Measurements from ENCODE around the gene NTNG2. TPM values are rescaled to one million over a fixed set of nuclear protein-coding genes. Genes with fewer than 3 reads are reported as not detected.

Gene NTNG2
- polyA plus RNA-seq, 1 donor, result 0.18 TPM

- DNase-seq, result no peak
Measured at GRCh38 chr9:132201780-132202703, 40.2 kb downstream of the NTNG2 start.

- DNase-seq, result no peak
Measured at GRCh38 chr9:132204883-132205282, 43.0 kb downstream of the NTNG2 start.

DNA sequence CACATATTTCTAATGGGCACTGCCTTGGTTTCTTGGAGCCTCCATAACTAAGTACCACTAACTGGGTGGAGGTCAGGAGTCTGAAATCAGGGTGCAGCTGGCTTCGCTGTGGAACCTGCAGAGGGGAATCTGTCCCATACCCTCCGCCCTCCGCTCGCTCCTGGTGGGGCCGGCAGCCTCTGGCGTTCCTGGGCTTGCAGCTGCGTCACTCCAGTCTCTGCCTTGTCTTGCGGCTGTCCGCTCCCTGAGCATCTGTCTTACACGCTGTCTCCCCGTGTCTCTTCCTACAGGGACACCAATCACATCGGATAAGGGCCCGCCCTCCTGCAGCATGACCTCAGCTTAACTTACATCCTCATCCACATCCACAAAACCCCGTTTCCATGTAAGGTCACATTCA, 45.4 kb downstream of the NTNG2 start:
- no peak for DNase-seq

- DNase-seq, result no peak
Measured at GRCh38 chr9:132207839-132208615, 46.2 kb downstream of the NTNG2 start.

- no peak for DNase-seq
Measured at GRCh38 chr9:132209228-132209627, 47.4 kb downstream of the NTNG2 start.

DNA sequence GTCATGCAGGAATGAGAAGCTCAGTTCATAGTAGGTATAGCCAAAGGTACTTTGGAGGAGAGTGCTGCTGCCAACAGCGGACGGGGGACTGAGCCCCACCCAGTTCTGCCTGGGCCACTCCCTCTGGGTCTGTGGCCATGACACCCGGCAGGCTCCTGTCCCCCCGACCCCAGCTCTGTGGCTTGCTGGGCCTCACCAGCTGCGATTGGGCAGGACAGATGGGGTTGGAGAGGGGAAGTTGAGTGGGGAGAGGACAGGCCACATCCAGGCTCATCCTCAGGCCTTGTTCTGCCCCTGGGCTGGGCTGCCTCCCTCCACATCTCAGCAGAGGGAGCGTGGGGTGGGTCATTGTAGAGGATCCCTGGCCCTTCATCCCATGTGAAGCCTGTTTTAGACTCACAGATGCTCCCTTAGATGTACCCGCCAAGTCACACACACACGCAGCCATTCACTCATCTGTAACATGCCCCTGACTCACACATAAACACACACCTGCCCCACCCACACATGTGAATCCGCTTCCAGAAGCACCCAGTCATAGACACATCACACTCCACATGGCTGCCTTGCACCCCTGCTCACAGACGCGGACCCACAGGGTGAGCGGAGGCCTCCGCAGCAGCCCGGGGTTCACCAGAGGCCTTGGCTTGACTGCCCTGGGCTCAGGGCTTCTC, 48.8 kb downstream of the NTNG2 start:
- no peak for DNase-seq

GRCh38 chr9:132211570-132211969, 49.7 kb downstream of the NTNG2 start:
- no peak for DNase-seq

GRCh38 chr9:132214027-132214622, 52.3 kb downstream of the NTNG2 start:
- DNase-seq, result peak; percentile 57

GRCh38 chr9:132216861-132217619, 55.2 kb downstream of the NTNG2 start:
- no peak for DNase-seq

- DNase-seq, result no peak
Measured at GRCh38 chr9:132218208-132218607, 56.4 kb downstream of the NTNG2 start.

- no peak for DNase-seq
Measured at GRCh38 chr9:132221941-132222340, 60.1 kb downstream of the NTNG2 start.

DNA sequence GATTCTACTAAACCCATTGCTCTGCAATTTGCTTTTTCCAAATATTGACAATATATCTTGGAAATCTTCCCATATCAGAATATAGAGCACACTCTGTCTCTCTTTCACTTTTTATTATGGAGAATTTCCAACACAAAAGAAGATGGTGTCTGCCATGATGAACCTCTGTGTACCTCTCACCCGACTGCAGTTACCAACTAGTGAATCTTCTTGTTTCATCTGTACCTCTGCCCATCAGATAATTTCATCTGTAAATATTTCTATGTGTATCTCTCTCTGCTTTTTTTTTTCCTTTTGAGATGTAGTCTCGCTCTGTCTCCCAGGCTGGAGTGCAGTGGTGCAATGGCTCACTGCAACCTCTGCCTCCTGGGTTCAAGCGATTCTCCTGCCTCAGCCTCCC, 62.8 kb downstream of the NTNG2 start:
- DNase-seq, result no peak

- DNase-seq, result no peak
Measured at GRCh38 chr9:132226571-132227430, 64.9 kb downstream of the NTNG2 start.

DNA sequence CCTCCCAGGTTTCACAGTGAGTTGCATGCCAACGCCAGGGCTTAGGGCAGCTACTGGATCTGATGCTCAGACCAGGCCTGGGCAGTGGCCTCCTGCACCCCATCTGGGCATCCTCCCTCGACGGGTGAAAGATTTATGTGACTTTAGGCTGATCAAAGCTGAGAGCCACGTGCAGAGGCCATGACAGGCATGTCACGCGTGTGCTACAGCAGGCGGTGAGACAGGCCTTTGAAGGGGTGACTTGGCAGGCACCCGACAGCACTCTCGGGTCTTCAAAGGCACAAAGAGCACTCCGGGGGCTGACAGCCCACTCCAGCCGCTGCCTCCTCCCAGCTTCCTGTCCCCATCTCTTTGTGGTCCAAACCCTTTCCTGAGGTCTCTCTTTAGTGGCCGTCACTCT, 66.2 kb downstream of the NTNG2 start:
- DNase-seq, result no peak

DNA sequence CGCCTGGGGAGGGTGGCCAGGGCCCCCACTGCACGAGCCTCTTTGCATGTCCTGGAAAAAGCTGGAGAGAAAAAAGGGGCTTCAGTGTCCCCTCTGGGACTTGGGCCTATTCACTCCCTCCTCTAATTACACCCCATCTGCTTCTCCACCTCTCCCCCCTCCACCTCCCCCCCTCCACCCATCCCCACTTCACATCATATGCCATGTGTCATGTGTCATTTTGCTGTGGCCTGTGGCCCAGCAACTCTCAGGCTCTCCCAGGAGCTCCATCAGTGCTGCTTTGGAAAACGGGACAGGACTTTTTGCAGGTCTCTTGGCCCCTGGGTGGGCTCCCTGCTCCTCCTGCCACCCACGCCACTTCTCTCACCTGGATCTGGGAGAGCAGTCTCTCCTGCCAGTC, 68.7 kb downstream of the NTNG2 start:
- no peak for DNase-seq

DNA sequence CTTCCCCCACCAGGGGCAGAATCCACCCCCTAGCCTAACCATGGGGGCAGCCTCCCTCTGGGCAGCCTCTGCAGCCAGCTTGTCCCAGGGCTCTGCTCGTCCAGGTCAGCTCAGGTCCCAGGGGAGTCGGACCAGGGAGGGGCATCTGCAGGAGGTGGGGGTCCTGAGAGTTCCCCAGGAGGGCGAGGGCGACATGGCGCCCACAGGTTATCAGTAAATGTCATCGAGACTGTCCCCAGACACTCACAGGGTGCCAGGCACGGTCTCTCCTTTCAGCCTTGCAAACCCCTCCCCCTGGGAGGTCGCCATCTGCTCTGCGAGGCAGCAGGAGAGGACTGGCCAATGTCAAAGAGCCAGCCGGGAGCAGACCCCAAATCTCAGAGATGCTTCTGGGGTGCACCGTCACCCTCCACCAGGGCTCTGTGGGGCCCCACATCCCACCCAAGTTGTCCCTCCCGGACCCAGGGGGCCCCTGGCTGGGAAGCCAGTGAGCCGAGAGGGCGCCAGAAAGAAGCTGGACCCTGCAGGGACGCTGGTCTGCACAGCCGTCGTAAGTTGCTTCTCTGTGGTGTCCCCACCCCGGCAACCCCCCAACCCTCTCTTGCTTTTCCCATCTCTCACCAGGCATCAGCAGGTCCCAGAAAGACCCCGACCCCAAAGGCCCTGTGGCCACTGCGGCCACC, 69.3 kb downstream of the NTNG2 start:
- no peak for DNase-seq

GRCh38 chr9:132232522-132232921, 70.7 kb downstream of the NTNG2 start:
- no peak for DNase-seq

- no peak for DNase-seq
Measured at GRCh38 chr9:132233138-132233537, 71.3 kb downstream of the NTNG2 start.

- DNase-seq, result no peak
Measured at GRCh38 chr9:132234535-132234934, 72.7 kb downstream of the NTNG2 start.

DNA sequence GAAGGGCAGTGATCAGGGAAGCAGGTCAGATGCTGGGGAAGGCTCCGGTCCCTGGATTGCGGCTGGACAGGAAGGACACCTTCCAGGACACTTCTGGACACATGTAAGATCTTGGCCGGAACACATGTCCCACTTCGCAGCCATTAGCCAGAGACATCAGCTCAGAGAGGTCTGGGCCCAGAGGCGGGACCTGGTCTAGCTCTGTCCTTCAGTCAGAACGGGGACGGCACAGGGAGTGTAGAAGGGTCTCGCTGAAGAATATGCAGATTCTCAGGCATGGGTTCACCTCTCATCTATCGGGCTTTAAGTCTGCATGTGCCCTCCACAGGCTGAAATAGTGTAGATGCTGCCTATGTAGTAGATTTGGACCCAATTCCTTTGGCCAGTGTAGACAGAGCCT, 73.3 kb downstream of the NTNG2 start:
- no peak for DNase-seq
